ENCODE data around the gene SDF2L1.

GRCh38 chr22:21687685-21688259, 45.7 kb downstream of the SDF2L1 start:
- no peak for TF ChIP-seq CTCF (IDR thresholded peaks at IDR 0.05)
- no peak for TF ChIP-seq POLR2A (IDR thresholded peaks at IDR 0.05)

Measured in body of pancreas (tissue), 4 donors.